ENCODE measurements around the gene NDE1.

DNA sequence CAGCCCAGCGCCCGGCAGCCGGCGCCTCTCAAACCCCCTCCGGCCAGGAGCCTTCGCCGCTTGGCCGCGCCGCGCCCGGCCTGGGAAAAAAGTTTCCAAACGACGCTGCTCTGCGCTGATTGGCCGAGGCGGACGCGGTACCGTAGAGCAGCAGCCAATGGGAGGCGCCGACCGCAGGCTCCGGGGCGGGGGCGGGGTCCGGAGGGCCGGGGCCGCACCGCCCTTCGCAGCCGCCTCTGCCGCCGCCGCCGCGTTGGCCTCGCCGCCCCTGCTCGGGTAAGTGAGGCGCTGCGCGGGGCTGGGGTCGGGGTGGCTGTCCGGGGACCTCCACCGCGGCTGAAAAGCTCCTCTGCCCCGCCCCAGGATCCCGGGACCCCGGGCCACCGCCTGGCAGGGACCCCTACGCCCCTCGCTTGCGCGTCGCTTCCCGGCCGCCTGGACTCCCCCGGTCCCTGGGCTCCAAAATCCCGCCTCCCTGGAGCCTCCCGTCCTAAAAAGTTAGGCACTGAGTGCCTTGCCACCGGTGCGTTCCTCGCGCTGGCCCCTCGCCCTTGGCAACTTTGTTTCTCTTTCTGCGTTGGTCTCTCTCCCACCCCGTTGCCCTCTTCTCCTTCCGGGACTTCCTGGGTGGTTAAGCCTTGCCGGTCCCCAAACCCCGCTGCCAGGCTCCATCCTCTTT lies at the start of gene NDE1:
- TF ChIP-seq POLR2A (IDR thresholded peaks at IDR 0.05) (peak in 3 of 4 donors; percentile 56 to 83 (median 73)), POLR2AphosphoS5 (IDR thresholded peaks at IDR 0.05) (peak; percentile 21 to 68), EP300 (IDR thresholded peaks at IDR 0.05) (no peak)
- TF ChIP-seq, protein P1, sequence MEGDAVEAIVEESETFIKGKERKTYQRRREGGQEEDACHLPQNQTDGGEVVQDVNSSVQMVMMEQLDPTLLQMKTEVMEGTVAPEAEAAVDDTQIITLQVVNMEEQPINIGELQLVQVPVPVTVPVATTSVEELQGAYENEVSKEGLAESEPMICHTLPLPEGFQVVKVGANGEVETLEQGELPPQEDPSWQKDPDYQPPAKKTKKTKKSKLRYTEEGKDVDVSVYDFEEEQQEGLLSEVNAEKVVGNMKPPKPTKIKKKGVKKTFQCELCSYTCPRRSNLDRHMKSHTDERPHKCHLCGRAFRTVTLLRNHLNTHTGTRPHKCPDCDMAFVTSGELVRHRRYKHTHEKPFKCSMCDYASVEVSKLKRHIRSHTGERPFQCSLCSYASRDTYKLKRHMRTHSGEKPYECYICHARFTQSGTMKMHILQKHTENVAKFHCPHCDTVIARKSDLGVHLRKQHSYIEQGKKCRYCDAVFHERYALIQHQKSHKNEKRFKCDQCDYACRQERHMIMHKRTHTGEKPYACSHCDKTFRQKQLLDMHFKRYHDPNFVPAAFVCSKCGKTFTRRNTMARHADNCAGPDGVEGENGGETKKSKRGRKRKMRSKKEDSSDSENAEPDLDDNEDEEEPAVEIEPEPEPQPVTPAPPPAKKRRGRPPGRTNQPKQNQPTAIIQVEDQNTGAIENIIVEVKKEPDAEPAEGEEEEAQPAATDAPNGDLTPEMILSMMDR (IDR thresholded peaks at IDR 0.05): peak in 3 of 6 experiments; percentile 12 to 30 (median 30)
